Measurements from ENCODE around the gene CUX1. TPM values are rescaled to one million over a fixed set of nuclear protein-coding genes. Genes with fewer than 3 reads are reported as not detected.
A peak's percentile ranks its signal among the peaks of the same experiment; 100 is the strongest.

The CUX1 gene
- total and polyA plus RNA-seq, 10 of the 15 experiments (the other 5 are each of a cell fraction or from before 2014, with no cell fraction given) = 6.1 to 48.6 (median 25.9) TPM

- no peak for TF ChIP-seq NFXL1 (IDR thresholded peaks at IDR 0.05; ENCODE audit: borderline replicate concordance)
- TF ChIP-seq MTA2 (IDR thresholded peaks at IDR 0.05; ENCODE audit: low read depth) = peak; percentile 80
- TF ChIP-seq ZNF687 (IDR thresholded peaks at IDR 0.05) = peak; percentile 73
- TF ChIP-seq POLR2A (IDR thresholded peaks at IDR 0.05; ENCODE audit: low read depth, low read length) = no peak
- no peak for TF ChIP-seq RELA (IDR thresholded peaks at IDR 0.05; ENCODE audit: borderline replicate concordance, partially characterized antibody)
- TF ChIP-seq ETV6 (conservative IDR thresholded peaks at IDR 0.05 in 1 of 2, IDR thresholded peaks at IDR 0.05 in 1 of 2; ENCODE audit: borderline replicate concordance in 1 of 2, low read depth in 1 of 2) = no peak
- 0 out of 2 replicates have a peak, but pooled peaks have one; percentile 55 for TF ChIP-seq HDGF (IDR thresholded peaks at IDR 0.05)
- TF ChIP-seq CHD2 (IDR thresholded peaks at IDR 0.05; ENCODE audit: borderline replicate concordance, low read depth, low read length) = 0 out of 2 replicates have a peak, but pooled peaks have one; percentile 32
- 0 out of 2 replicates have a peak, but pooled peaks have one; percentile 29 for TF ChIP-seq MLLT1 (IDR thresholded peaks at IDR 0.05)
- TF ChIP-seq FOXM1 (IDR thresholded peaks at IDR 0.05; ENCODE audit: low read depth, low read length) = peak; percentile 79
- TF ChIP-seq E2F4 (IDR thresholded peaks at IDR 0.05; ENCODE audit: low read depth, low read length) = no peak
- no peak for TF ChIP-seq MAX (IDR thresholded peaks at IDR 0.05; ENCODE audit: low read depth, low read length)
- TF ChIP-seq ASH2L (IDR thresholded peaks at IDR 0.05; ENCODE audit: borderline replicate concordance, low read depth) = 0 out of 2 replicates have a peak, but pooled peaks have one; percentile 33
- peak; percentile 94 for TF ChIP-seq RUNX3 (IDR thresholded peaks at IDR 0.05; ENCODE audit: low read length)
- no peak for TF ChIP-seq MYB (IDR thresholded peaks at IDR 0.05; ENCODE audit: borderline replicate concordance, low read depth, low read length)
- peak; percentile 43; the same call in 1 of the 2 replicates for TF ChIP-seq PAX5 (IDR thresholded peaks at IDR 0.05; ENCODE audit: borderline replicate concordance, low read depth, low read length)
- TF ChIP-seq SIN3A (IDR thresholded peaks at IDR 0.05; ENCODE audit: low read depth, low read length) = no peak
- TF ChIP-seq MTA3 (IDR thresholded peaks at IDR 0.05; ENCODE audit: borderline replicate concordance, low read length) = peak; percentile 53; the same call in 1 of the 2 replicates
- peak; percentile 52 for TF ChIP-seq IKZF1 (conservative IDR thresholded peaks at IDR 0.05)
- TF ChIP-seq CREM (IDR thresholded peaks at IDR 0.05; ENCODE audit: low read depth) = peak; percentile 63; the same call in 1 of the 2 replicates
- TF ChIP-seq BHLHE40 (IDR thresholded peaks at IDR 0.05; ENCODE audit: borderline replicate concordance in 1 of 2, low read depth in 2 of 2, low read length in 1 of 2) = peak; percentile 90 to 91
- TF ChIP-seq CBX5 (IDR thresholded peaks at IDR 0.05; ENCODE audit: low read depth) = 0 out of 2 replicates have a peak, but pooled peaks have one; percentile 67
- 0 out of 2 replicates have a peak, but pooled peaks have one; percentile 42 for TF ChIP-seq TCF12 (IDR thresholded peaks at IDR 0.05; ENCODE audit: low read depth, low read length)
Observed at GRCh38 chr7:102030696-102031095, 213.3 kb downstream of the CUX1 start (continued).
